KOPT-K1 (cell line): ENCODE data around the gene CFAP61.
"Not testable (repeated sequence)": the region's sequence is repeated elsewhere in the genome, so short reads cannot be mapped to it uniquely, and the experiment has no call there.

ENCODE experiments used
- H3K27ac ChIP-seq: fragments of 200-600 bp; sonication (generic); 2 replicates; pipeline ENCODE4 v1.5.1; 2016; ENCODE audit warnings: antibody characterized with exemption, mild to moderate bottlenecking, low read depth, low read length; ENCODE audit not compliant: poor library complexity, severe bottlenecking
- H3K36me3 ChIP-seq: fragments of 200-600 bp; sonication (generic); 2 replicates; pipeline ENCODE4 v1.5.1; 2017; ENCODE audit warnings: antibody characterized with exemption, mild to moderate bottlenecking, low read length, moderate library complexity; ENCODE audit not compliant: insufficient read depth
- H3K9me3 ChIP-seq: fragments of 200-600 bp; sonication (generic); 2 replicates; pipeline ENCODE4 v1.5.1; 2017; ENCODE audit warnings: antibody characterized with exemption, low read length, mild to moderate bottlenecking; ENCODE audit not compliant: insufficient read depth, poor library complexity, severe bottlenecking

The CFAP61 gene

GRCh38 chr20:20211988-20212518 is 159.7 kb downstream of the CFAP61 start:
- Histone ChIP-seq H3K9me3 (no peaks in the 10 kb centered on the region), H3K27ac (no peak overlapping the region), H3K36me3 (no peaks in the 10 kb centered on the region)

- Histone ChIP-seq H3K27ac (no peak overlapping the region), H3K36me3 (no peaks in the 10 kb centered on the region), H3K9me3 (peaks cover 2% of the 10 kb centered on the region)
These were observed 160.4 kb downstream of the CFAP61 start for GRCh38 chr20:20212675-20213096.

- Histone ChIP-seq H3K27ac (no peak overlapping the region), H3K36me3 (no peaks in the 10 kb centered on the region), H3K9me3 (peaks cover 11% of the 10 kb centered on the region)
These were observed 161.3 kb downstream of the CFAP61 start for GRCh38 chr20:20213526-20214121.

- H3K36me3 ChIP-seq = no peaks in the 10 kb centered on the region
- H3K27ac ChIP-seq = no peak overlapping the region
- H3K9me3 ChIP-seq = peaks cover 11% of the 10 kb centered on the region
These were observed 162.5 kb downstream of the CFAP61 start for GRCh38 chr20:20214757-20215275.

GRCh38 chr20:20215976-20216727 is 163.8 kb downstream of the CFAP61 start:
- Histone ChIP-seq H3K36me3 (no peaks in the 10 kb centered on the region), H3K9me3 (peaks cover 11% of the 10 kb centered on the region), H3K27ac (no peak overlapping the region)

GRCh38 chr20:20216941-20217340 is 164.6 kb downstream of the CFAP61 start:
- no peaks in the 10 kb centered on the region for H3K36me3 ChIP-seq
- H3K27ac ChIP-seq = no peak overlapping the region
- peaks cover 11% of the 10 kb centered on the region for H3K9me3 ChIP-seq

- Histone ChIP-seq H3K27ac (no peak overlapping the region), H3K9me3 (peaks cover 11% of the 10 kb centered on the region), H3K36me3 (no peaks in the 10 kb centered on the region)
These were observed 165.3 kb downstream of the CFAP61 start for GRCh38 chr20:20217621-20218020.

- peaks cover 11% of the 10 kb centered on the region for H3K9me3 ChIP-seq
- not testable (repeated sequence) for H3K27ac ChIP-seq, H3K36me3 ChIP-seq
These were observed 165.8 kb downstream of the CFAP61 start for GRCh38 chr20:20218106-20218505.

- no peak overlapping the region for H3K27ac ChIP-seq
- H3K36me3 ChIP-seq = no peaks in the 10 kb centered on the region
- H3K9me3 ChIP-seq = peaks cover 11% of the 10 kb centered on the region
These were observed 166.7 kb downstream of the CFAP61 start for GRCh38 chr20:20219016-20219415.

- H3K9me3 ChIP-seq = peaks cover 11% of the 10 kb centered on the region
- no peak overlapping the region for H3K27ac ChIP-seq
- H3K36me3 ChIP-seq = no peaks in the 10 kb centered on the region
These were observed 167.8 kb downstream of the CFAP61 start for GRCh38 chr20:20220134-20220533.

- H3K9me3 ChIP-seq = no peaks in the 10 kb centered on the region
- H3K36me3 ChIP-seq = no peaks in the 10 kb centered on the region
- H3K27ac ChIP-seq = no peak overlapping the region
These were observed 171.6 kb downstream of the CFAP61 start for GRCh38 chr20:20223981-20224380.

GRCh38 chr20:20224806-20225205 is 172.5 kb downstream of the CFAP61 start:
- no peak overlapping the region for H3K27ac ChIP-seq

GRCh38 chr20:20225325-20226043 is 173.2 kb downstream of the CFAP61 start:
- Histone ChIP-seq H3K9me3 (no peaks in the 10 kb centered on the region), H3K36me3 (no peaks in the 10 kb centered on the region), H3K27ac (no peak overlapping the region)

More at GRCh38 chr20:20224806-20225205, 172.5 kb downstream of the CFAP61 start:
- no peaks in the 10 kb centered on the region for H3K36me3 ChIP-seq
- no peaks in the 10 kb centered on the region for H3K9me3 ChIP-seq

GRCh38 chr20:20226554-20226953 is 174.2 kb downstream of the CFAP61 start:
- no peak overlapping the region for H3K27ac ChIP-seq
- H3K9me3 ChIP-seq = no peaks in the 10 kb centered on the region
- H3K36me3 ChIP-seq = no peaks in the 10 kb centered on the region

- no peak overlapping the region for H3K27ac ChIP-seq
- H3K9me3 ChIP-seq = no peaks in the 10 kb centered on the region
- no peaks in the 10 kb centered on the region for H3K36me3 ChIP-seq
These were observed 174.8 kb downstream of the CFAP61 start for GRCh38 chr20:20227013-20227571.
